Activated naive CD4-positive, alpha-beta T cell (primary cell): Measurements from ENCODE around the gene PAPSS2.
"Not testable (repeated sequence)": the region's sequence is repeated elsewhere in the genome, so short reads cannot be mapped to it uniquely, and the experiment has no call there.

Experiments used
- DNase-seq, 4 experiments: peaks; one replicate each; lab custom pipeline; 2025; lab: John Stamatoyannopoulos, UW

The PAPSS2 gene

DNA sequence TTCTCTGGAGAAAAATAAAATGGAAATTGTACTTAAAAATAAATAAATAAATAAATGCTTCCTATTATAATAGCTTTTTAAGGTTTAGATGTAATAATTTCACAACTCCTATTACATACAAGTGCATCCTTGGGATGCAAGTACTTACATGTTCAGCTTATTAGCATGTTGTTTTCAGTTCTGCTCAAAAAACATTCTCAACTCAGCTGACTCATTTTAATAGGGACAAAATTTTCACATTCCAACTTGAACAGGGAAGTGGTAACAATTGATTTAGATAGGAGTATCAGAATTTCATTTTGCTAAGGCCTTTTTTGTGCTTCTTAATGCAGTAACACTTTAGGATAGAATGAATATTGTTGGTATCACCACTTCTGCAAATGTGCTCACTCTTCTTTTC, 16.7 kb upstream of the PAPSS2 start:
- no peak for DNase-seq

DNA sequence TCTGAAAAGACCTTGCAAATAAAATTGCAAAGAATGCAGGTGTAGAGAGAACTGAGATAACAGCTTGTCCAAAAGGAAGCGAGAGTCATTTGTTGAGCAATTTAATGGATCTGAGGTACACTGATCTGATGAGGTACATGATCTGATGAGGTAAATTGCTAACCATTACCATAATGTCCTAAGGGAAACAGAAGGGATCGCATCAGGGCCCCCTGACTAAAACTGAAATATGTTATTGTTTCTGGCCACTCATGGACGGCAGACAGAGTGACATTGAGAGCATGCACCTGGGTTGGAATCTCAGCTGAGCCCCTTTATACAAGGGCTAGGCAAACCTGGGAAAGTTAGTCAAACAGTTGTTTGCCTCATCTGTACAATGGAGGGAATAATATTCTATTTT, 15.8 kb upstream of the PAPSS2 start:
- DNase-seq, result no peak

DNA sequence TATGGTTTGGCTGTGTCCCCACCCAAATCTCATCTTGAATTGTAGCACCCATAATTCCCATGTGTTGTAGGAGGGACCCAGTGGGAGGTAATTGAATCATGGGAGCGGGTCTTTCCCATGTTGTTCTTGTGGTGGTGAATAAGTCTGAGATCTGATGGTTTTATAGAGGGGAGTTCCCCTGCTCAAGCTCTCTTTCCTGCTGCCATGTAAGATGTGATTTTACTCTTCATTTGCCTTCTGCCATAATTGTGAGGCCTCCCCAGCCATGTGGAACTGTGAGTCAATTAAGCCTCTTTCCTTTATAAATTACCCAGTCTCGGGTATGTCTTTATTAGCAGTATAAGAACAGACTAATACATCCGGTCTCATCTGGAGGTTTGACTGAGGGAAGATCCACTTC, 15.2 kb upstream of the PAPSS2 start:
- not testable (repeated sequence) for DNase-seq

DNA sequence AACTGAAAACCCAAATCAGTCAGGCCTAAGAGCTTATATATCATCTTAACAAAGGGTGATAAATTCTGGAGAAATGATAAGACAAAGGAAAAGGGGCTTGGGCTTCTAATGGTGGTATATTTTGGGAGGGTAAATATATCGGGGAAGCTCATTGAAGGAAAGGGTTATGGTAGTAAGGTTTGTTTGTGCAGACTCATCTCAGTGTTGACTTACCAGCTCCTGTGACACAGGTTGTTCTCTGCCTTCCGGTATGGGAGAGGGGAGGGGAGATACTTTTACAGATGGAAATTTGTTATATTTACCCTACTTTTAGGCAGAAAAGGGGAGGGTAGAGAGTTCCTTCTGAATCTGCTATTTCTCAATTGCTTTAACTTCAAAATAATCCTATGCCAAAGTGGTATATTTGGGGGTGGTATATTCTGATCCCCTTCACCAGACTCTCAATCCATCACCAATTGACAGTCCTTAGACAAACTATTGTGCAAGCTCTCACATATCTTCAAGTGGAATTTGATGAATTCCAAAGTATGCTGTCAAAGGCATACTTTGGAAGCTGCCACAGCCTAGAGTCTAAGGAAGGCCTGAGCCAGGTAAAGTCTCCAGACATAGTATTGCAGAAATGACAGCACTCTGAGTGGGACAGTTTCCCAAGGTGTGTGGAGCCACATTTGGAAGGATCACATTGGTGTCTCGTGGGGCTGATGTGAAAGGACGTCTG, 13.3 kb upstream of the PAPSS2 start:
- DNase-seq, result no peak

DNA sequence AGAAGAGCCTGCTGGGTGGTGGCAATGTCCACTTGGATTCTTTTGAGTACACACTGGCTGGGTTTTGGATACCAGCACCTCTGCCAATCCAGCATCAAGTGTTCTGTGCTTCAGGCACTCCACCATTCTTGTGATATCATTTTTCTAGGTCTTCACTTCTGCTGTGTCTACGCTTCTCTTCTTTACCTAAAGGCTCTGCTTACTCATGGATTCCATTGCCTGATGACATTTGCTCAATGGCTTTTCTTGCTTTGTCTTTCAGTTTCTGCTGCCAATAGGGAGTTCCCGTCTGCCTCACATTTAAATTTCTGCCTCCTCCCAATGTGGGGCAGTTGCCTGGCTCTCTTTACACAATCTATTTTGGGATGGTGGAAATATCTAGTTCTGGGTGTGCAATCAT, 12.7 kb upstream of the PAPSS2 start:
- DNase-seq, result no peak

DNA sequence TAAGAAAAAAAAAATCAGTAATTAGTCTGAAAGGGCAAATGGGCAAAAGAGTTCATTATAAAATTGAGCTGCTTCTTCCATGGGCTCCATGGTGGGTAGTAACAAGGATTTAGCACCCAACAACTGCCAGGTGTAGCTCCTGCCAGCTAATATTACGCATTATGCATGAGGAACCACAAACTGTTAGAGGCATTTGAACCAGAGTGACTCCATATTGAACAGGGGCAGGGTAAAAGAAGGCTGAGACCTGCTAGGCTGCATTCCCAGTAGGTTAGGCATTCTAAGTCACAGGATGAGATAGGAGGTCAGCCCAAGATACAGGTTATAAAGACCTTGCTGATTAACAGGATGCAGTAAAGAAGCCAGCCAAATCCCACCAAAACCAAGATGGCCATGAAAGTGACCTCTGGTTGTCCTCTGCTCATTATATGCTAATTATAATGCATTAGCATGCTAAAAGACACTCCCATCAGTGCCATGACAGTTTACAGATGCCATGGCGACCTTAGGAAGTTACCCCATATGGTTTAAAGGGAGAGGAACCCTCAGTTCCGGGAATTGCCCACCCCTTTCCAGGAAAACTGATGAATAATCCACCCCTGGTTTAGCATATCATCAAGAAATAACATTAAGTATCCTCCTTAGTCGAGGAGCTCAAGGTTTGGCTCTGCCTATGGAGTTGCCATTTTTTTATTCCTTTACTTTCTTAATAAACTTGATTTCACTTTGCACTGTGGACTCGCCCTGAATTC, 8.7 kb upstream of the PAPSS2 start:
- no peak for DNase-seq

DNA sequence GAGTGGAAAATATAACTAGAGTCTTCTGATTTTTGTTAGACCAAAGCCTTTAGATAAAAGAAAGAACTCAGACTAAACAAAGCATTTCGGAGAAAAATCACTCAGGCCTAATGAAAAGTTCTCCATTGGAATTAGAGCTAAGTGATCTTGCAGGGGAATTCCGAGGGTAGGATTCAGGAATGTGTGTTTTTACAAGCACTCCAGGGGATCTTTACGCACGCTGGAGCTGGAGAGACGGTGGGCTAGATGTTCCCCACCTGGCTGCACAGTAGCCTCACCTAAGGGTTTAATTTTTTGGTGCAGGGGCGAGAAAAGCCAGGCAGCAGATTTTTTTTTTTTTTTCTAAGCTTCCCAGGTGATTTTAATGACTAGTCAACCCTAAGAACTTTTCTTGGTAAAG, 7.9 kb upstream of the PAPSS2 start:
- no peak for DNase-seq

DNA sequence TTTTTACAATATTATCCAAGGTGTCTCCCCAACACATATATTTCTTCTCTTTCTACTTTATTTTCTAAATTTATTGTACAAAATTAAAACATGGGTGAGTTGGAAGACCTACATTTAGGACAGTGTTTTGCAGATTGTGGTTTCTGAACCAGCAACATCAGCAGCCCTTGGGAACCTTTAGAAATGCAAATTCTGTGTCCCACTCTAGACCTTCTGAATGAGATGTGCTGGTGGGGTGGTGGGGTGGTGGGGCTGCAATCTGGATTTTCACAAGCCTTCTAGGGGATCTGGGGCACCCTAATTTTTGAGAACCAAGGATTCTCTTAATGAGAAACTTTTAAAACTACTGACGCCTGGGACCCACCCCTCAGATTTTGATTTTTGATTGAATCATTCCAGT, 7.4 kb upstream of the PAPSS2 start:
- DNase-seq, result no peak

DNA sequence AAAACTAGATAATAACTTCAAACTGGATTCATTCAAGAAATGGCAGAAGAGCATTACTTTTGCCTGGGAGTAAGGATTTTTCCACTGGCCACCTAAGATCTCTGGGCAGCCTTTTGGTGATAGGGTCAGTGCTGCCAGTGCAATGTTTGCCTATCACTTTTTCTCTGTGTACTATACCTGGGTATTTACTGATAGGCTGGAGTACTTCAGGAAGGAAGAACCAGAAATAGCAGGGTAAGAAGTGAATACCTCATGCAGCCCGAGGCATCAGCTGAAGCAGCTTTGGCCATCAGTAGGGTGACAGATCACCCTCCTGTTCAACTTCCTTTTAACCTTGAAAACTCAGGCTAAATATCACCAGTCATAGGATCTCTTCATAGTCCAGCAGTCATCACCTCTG, 5.5 kb upstream of the PAPSS2 start:
- DNase-seq, result no peak

DNA sequence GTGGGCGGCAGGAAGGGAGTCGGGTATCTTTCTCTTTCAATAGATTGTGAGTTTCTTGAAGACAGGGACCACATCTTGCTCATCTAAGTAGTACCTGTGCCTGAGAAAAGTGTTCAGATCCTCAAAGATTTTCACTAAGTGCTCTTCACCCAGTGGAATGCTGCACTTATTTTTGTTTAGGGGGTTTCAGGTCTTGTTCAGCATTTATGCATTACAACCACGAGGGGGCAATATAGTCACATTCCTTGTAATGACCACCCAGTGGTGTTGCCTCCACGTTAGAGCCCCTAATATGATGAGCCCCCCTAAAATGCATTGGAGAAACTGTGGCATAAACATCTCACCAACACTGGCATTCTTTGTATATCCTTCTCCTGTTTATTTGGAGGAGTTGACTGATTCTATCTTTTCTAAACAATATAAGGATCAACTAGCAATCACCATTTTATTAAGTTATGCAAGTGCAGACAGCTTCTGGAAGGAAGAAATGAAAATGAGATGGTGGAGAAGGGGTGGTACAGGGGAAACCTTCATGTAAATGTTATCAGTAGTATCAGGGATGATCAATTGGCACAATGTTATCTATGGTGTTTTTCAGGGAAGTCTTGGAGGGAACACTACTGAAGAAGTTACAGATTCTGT, 3.1 kb upstream of the PAPSS2 start:
- DNase-seq, result no peak

DNA sequence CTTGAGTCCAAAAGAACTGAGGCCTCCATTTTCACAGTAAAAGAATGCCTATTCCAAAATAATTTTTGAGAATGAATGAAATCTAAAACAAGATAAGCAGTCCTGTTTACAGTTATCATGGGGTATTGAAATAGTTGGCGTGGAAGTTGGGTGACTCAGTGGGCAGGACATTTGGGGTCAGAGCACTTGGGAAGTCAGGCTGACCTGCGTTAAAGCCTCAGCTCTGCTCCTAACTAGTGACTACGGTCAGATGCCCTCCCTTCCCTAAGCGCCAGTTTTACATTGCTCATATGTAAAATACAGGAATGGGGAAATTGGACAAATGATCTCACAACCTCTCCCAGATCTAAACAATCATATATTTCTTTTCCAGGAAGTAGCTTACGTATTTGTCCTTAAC, 2.3 kb upstream of the PAPSS2 start:
- DNase-seq, result no peak

DNA sequence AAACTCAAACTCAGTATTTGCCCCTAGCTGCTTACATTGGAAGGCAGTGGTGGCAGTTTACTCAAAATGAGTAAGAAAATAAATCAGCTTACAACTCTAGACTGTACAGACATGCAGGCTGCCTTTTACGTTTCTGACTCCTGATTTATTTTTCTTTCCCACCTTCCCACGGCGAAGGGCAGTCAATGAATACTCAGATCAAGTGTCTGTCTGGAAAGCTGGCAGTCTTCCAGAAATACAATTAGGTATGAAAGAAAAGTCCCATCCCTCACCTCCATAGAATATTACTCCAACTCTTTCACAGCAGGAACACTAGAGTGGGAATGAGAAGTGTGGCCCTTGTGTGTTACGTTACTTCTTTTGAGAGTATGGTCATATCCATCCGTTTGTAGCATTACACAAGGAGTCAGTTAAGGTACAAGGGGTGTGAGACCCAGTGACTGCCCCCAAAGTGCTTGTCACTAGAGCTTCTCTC, 1.3 kb upstream of the PAPSS2 start:
- DNase-seq, result no peak

DNA sequence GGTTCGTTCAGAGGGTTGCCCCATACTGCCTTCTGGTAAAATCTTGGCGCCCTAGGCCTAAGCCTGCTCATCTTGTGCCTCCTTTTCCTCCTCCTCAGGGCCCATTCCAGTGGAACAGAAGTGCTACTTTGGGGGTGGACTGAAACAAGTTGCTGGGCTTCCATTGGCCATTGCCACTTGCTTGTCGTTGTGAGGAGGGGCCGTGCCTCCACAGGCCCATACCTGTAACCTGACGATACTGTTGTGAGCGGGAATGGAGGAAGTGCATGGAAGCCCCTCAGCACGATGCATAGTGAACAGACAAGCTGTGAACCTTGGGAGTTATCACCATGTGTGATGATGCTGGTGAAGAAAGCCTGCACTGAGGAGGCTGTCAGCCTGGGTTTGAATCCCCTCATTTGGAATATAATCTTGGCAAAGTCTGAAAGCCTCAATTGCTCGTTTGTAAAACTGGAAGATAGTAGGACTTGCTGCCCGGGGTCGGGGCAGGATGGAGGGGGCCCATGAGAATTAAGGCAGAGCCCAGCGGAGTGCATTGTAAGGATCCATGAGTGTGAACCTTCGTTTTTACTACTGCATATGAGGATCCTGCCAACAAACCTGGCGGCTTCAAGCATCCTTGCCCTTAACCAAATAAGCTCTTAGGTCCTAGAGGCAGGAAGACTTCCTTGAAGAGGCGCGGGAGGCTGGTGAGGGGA, 671 bp upstream of the PAPSS2 start:
- no peak for DNase-seq

DNA sequence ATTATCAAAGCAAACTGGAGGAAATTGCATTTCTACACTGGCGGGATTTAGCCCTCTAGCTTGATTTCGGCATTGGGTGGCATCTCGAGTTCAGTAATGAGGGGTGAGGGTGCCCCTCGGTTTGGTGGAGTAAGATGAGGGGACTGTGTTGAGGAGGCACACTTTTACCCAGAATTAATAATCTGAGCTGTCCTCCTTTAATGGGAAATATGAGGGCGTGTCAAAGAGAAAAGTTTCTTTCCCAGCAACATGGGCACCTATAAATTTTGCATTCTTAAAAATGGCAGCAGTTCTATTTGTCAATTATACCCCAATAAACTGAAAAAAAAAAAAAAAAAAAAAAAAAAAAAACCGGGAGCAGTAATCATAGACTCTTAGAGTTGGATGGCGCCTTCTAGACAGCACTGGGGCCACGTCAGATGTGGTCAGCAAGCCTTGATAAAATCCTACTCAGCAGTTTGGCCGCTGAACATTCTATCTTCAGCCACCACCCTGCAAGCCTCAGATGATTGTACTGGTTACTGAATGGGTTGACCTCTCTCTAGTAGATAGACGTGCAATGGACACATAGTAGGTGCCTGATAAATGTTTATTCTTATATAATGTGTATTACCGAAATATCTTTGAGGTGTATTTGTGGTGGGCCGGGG, 931 bp downstream of the PAPSS2 start:
- DNase-seq, result no peak

DNA sequence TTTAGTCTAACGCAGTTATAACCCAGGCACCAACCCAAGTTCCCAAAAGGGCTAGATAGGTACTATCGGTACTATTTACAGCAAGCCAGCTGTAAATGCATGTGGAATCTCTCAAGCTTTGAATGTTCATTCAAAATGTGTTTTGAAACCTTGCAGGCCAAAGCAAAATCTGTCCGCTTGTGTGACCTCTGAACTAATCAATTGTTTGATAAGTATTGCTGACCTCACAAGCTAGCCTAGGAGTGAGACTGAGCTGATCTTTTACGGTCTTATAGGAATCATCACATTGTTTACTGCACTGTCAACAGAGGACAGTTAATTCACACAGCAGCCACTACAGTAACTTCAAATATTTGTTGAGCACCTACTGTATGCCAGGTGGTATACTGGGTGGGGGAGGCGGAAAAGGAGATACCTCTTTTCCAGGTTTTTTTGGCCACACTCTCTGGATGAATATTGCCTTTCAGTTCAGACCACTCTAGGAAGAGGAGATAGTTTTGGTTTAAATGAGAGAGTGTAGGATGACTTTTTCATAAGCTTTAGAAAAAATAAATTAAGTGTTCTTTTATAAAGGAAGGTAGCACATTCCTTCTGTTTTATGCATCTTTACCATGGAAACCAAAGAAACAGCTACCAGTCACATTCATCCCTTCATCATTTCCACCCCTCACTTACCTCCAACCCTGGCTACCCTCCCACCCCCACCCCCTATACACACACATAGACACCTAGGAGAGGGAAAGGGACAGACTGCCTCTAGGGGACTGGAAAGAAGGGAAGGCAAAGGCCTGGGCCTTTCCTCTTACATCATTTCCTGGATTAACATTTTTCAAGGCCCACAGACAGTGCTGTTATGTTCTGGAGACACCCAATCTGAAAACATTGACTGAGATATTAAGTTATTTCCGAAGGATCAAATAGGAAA, 2.4 kb downstream of the PAPSS2 start:
- no peak for DNase-seq

DNA sequence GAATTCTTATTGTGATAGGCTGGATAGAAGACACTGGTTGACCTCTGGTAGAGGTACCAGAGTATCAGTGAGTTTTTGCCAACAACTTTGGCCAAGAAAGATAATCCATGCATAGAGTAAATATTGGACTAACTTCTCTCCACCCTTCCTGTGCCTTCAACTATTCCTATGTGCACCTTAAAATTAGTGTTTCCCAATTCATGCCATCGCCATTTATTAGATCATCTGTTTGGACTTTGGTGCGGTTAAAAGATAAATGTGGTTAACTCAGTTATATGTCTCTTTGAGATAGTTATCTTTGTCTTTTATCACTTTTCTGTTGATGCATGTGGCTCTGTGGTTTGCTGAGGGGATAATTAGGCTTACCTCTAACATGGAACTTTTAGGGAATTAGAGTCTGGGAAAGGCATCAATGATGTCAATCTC, 4.6 kb downstream of the PAPSS2 start:
- no peak for DNase-seq

DNA sequence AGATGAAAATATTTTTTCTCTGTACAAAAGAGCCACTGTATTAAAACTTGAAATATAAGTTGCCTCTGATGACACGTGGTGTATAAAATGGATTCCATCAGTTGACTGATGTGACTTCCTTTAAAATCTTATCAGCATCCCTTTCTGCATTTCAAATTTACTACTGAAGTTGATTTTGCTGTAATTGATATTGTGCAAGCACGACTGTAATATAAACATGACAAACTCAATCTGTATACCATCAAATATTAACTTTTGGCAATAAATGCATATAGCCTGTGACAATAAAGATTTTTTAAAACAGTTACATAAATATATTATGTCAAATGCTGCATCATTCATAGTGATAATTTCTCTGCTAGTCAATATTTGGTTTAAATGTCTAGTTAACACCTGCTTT, 7.8 kb downstream of the PAPSS2 start:
- DNase-seq, result no peak

DNA sequence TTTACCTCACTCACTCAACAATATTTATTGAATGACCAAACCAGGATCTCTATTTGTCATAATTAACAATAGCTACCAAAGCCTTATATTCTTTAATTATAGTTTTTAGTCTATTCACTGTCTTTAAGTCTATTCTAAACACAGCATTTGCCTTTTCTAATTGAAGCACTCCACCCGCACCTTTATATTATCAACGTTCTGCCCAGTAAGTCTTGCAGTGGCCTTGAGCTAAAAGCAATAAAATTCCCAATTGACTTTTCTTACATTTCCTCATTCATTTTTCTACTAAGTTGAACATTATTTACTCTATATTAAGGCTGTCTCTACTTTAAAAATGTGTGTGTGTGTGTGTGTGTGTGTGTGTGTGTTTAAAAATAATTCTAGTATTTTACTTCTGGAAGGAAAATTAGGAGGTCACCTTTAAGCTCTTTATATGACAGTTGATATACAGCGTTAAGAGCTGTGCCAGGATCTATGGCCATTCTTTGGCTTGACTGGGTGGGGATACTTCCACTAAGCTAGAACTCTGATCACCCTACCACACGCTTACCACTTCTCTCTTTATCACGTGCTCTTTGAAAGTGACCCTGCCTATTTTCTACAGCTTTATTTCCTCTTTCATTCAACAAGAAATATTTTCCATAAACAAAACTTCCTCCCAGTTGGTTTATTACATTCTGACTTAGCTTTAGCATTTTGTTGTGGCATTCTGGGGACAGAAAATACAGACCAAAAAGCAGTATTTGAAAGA, 8.8 kb downstream of the PAPSS2 start:
- no peak for DNase-seq

DNA sequence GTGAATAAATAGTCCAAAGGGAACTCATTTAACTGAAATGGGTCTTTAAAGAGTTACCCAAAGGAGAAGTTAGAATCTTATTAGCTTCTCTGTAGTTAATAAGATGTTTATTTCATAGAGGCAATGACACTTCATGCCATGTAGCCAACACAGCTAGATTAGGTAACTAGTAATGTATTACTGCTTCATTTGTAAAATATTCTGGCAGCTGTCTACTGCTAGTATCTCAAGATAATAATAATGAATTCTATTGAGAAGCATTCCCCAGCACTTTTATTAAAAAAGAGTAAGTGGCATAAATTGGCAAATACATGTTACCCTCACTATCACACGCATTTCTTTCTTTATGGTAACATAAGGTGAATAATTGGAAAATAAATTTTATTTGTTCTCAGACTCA, 10.1 kb downstream of the PAPSS2 start:
- no peak for DNase-seq

DNA sequence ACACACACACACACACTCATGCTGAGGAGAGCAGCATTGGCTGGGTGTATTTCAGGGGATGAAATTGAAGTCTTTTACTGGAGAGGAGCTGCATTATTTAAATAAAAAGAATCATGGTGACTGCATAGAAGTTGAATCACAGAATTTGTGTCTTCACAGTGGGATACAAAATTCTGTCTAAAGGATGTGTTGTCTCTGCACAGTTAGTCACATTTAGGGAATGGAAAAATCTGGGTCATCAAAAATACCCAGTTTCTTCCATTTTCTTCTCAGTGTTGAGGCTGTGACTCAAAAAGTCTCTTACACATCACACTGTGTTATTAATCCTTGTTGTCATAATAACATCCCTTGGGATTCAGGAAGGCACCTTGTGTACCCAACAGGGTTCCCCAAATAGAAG, 10.9 kb downstream of the PAPSS2 start:
- no peak for DNase-seq
